ENCODE results near the gene LYPLA2.
A peak's percentile ranks its signal among the peaks of the same experiment; 100 is the strongest.

Gene LYPLA2

DNA sequence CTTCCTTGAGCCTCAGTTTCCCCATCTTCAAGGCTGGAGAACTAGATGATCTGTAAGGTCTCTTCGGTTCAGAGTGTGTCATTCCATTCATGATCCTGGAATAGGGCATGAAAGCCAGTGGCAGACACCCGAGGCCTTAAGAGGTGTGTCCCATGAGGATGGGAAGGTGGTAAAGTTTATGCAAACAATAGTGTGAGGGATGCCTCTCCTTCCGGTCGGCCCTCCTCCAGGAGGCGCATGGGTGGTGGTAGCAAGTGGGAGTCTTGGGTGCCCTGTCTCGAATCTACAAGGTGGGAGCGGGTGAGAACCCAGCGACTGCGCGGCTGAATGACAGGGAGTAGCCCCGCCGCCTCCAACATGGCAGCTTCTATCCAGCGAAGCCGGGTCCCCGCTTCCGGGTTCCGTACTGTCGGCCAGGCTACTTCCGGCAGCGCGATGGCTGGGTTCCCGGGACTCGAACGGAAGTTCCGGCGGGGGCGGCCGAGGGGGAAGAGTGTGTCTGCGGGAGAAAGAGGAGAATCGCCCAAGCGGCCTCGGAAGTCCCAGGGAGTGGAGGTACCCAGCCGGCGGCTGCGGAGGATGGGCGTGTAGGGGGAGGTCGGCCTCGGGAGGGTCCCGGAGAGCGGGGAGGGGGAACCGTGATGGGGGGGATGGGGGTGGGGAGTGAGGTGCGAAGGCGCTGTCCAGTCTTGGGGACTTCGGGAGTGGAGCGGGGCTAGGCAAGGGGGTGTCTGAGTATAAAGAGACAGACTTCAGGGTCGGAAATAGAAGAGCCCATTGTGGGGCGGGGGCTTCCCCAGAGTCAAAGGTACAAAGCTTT is at the start of gene LYPLA2:
Gene LYPLA2 (plus strand): TSS at position 450 of the 820 bp plus-strand sequence. CDS start 1,538 bp downstream, outside the sequence.
- DNase-seq (ENCODE audit: low read depth in 3 of 3), result peak; percentile 71 to 83 (median 76)

GRCh38 chr1:23741609-23742008 is 49.3 kb upstream of the LYPLA2 start:
- DNase-seq (ENCODE audit: low read depth in 3 of 3), result no peak

DNA sequence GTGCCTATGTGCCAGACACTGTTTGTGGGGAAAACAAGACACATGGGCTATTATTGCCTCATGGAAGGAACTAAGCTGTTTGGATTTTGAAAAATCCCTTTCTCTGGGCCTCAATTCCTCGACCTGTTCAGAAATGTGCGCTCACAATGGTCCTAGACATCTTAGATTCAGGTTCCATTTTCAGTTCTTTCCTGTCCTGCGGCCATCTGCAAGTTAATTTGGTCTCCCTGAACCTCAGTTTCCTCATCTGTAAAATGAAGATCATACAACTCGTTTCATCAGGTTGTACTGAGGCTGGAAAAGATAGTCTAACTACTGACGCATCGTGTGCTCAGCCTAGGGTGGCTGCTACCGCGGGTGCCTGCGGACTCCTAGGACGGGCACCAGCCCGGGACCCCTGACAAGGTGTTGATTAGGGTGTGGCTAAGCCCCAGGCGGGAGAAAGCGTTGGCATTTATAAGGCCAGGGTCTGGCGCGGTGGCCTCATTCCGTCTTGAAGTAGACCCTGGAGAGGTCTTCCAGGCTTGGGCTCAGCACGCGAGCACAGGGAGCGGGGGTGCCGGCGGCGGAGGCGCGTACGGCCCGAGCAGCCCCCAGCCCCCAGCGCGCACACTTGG is 48.2 kb upstream of the LYPLA2 start:
- no peak for DNase-seq (ENCODE audit: low read depth in 3 of 3)

DNA sequence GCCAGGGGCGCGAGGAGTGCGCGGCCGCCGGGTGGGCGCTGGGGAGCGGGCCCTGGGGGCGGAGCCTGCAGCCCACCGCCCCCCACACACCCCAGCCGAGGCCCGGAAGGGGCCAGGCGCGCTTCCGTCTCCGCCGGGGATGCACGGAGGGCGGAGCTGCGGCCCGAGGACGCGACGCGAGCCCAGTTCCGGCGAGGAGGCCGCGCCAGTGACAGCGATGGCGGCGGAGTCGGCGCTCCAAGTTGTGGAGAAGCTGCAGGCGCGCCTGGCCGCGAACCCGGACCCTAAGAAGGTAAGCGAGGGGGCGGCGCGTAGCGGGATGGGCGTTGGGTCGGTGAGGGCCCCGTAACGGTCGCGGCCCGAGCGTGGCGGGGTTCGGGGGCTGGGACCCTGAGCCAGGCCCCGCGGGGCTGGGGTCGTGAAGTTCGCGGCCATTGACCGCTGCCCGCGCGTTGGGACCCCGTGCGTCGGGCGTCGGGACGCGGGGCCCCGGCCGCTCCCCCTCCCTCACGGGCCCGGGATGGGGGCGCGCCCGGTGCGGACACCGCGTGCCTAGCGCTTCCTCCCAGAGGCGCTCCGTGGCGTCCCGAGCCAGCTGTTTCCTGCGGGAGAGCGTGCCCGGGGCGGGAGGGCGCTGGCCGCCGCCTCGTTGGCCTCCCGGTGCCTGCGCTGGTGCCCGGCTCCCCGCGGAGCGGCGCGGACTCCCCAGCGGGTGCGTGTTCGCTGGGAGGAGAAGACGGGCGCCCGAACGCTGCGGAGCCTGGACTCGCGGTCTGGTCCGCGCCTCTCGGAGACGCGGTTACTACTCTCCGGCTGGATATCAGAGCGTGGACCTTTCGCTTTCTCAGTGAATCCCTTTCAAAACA is 47.4 kb upstream of the LYPLA2 start, which contains the start of gene ELOA:
Gene ELOA (plus strand): TSS at position 185 of the 866 bp plus-strand sequence. CDS start 33 bp downstream, at position 218.
- DNase-seq (ENCODE audit: low read depth in 3 of 3), result peak; percentile 50 to 69 (median 60)

GRCh38 chr1:23745515-23745914 is 45.4 kb upstream of the LYPLA2 start:
- no peak for DNase-seq (ENCODE audit: low read depth in 3 of 3)

- DNase-seq (ENCODE audit: low read depth in 3 of 3), result no peak
These were observed 42.9 kb upstream of the LYPLA2 start for GRCh38 chr1:23748016-23748415.

DNA sequence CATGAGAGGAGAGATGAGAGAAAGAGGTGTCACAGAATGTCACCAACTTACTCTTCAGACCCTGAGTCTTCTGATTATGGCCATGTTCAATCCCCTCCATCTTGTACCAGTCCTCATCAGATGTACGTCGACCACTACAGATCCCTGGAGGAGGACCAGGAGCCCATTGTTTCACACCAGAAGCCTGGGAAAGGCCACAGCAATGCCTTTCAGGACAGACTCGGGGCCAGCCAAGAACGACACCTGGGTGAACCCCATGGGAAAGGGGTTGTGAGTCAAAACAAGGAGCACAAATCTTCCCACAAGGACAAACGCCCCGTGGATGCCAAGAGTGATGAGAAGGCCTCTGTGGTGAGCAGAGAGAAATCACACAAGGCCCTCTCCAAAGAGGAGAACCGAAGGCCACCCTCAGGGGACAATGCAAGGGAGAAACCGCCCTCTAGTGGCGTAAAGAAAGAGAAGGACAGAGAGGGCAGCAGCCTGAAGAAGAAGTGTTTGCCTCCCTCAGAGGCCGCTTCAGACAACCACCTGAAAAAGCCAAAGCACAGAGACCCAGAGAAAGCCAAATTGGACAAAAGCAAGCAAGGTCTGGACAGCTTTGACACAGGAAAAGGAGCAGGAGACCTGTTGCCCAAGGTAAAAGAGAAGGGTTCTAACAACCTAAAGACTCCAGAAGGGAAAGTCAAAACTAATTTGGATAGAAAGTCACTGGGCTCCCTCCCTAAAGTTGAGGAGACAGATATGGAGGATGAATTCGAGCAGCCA is 39.7 kb upstream of the LYPLA2 start:
- DNase-seq (ENCODE audit: low read depth in 3 of 3), result no peak

DNA sequence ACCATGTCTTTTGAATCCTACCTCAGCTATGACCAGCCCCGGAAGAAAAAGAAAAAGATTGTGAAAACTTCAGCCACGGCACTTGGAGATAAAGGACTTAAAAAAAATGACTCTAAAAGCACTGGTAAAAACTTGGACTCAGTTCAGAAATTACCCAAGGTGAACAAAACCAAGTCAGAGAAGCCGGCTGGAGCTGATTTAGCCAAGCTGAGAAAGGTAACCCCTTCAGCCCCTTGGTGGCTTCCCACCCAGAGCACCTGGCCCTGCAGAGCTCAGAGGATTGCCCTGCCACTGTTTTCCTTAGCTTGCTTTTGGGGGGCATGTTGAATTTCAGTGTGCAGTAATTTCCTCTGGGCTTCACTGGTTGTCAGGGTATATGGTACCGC is 39.1 kb upstream of the LYPLA2 start:
- DNase-seq (ENCODE audit: low read depth in 3 of 3), result no peak

- no peak for DNase-seq (ENCODE audit: low read depth in 3 of 3)
These were observed 38.0 kb upstream of the LYPLA2 start for GRCh38 chr1:23752909-23753308.

- DNase-seq (ENCODE audit: low read depth in 3 of 3), result no peak
These were observed 34.3 kb upstream of the LYPLA2 start for GRCh38 chr1:23756676-23757075.

DNA sequence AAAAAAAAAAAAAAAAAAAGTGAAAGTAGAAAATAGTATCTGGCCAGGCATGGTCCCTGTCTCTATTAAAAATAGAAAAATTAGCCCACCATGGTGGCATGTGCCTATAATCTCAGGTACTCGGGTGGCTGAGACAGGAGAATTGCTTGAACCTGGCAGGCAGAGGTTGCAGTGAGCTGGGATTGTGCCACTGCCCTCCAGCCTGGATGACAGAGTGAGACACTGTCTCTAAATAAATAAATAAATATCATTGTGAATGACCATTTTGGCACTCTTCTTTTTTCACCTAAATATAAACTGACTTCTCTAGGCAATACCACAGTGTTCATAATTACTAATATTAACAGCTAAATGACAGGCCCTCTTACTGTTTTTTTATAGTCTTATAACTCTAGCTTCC is 33.1 kb upstream of the LYPLA2 start:
- no peak for DNase-seq (ENCODE audit: low read depth in 3 of 3)

GRCh38 chr1:23759277-23759676 is 31.7 kb upstream of the LYPLA2 start:
- DNase-seq (ENCODE audit: low read depth in 3 of 3), result no peak

GRCh38 chr1:23763041-23763577 is 27.8 kb upstream of the LYPLA2 start:
- no peak for DNase-seq (ENCODE audit: low read depth in 3 of 3)

DNA sequence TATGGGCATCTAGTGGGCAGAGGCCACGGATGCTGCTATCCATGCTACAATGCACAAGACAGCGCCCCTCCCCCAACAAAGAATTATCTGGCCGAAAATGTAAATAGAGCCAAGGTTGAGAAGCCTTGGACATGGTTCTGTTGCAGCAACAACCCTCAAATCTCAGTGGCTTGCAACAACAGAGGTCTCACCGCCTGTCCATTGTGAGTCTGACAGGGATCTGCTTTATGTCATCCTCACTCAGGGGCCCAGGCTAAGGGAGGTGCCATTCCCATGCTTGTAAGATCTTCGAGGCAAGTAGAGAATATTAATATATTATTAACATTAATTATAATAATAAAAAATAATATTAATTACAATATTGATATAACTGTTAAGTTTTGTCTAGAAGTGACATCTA is 22.2 kb upstream of the LYPLA2 start:
- no peak for DNase-seq (ENCODE audit: low read depth in 3 of 3)

GRCh38 chr1:23772049-23772853 is 18.7 kb upstream of the LYPLA2 start:
- DNase-seq (ENCODE audit: low read depth in 3 of 3), result peak; percentile 75 to 78 (median 76)

DNA sequence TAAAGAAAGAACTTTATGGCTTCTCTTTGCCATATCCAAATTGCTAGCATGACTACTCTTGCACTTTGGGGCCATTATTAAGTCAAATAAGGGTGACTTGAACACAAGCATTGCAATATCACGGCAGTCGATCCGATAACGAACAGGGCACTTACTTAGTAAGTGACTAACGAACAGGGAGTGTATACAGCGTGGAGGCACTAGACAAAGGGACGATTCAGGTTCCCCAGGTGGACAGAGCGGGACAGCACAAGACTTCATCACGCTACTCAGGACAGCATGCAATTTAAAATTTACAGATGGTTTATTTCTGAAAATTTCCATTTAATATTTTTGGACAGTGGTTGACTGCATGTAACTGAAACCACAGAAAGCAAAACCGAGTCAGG is 18.1 kb upstream of the LYPLA2 start:
- no peak for DNase-seq (ENCODE audit: low read depth in 3 of 3)

DNA sequence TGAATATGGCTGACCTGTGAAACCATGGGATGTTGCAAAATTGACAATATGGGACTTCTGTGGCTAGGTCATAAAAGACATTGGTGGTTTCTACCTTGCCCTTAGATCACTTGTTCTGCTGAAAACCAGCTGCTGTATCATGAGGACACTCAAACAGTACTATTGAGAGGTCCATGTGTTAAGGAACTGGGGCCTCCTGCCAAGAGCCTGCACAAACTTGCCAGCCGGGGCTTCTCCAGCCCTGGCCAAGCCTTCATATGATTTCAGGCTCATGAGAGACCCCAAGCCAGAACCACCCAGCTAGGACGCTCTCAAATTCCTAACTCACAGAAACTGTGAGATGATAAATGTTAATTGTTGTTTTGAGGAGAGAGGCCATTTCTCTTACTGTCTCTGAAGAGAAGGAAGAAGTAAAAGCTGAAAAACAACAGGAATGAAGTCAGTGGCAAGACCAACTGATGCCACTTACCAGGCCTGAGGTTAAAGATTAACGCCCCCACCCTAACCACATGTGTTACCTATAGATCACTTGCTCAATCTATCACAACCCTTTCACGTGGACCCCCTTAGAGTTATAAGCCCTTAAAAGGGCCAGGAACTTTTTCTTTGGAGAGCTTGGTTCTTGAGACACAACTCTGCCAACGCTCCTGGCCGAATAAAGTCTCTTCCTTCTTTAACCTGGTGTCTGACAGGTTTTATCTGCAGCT is 16.6 kb upstream of the LYPLA2 start:
- DNase-seq (ENCODE audit: low read depth in 3 of 3), result no peak

DNA sequence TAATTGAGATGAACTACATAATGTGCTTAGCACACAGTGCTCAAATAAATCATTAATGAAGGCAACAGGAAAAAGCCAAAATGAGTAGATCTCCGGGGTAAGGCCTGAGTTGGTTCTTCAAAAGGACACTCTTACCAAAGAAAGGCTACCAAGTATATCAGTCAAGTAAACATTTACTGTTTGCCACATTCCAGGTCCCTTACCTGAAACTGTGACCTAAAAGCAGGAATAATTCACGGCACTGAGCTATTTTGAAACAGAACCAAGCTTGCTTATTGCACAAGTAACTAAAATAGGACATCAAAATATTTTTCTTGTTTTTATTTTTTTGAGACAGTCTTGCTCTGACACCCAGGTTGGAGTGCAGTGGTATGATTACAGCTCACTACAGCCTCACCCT is 14.7 kb upstream of the LYPLA2 start:
- no peak for DNase-seq (ENCODE audit: low read depth in 3 of 3)

GRCh38 chr1:23777979-23778814 is 12.7 kb upstream of the LYPLA2 start, which contains the start of gene PITHD1:
Gene PITHD1, plus strand, starts transcription at chr1:23778418. Its CDS starts 98 bp downstream, at chr1:23778516.
- DNase-seq (ENCODE audit: low read depth in 3 of 3), result peak; percentile 56 to 65 (median 61)
